B cell (primary cell): ENCODE measurements around the gene CDHR2. TPM values are rescaled to one million over a fixed set of nuclear protein-coding genes. Genes with fewer than 3 reads are reported as not detected.

Experiments
- ATAC-seq: fragments of 200-7000 bp; cut with Tn5 transposase; one replicate; pipeline ENCODE4 v1.10.0; 2021; ENCODE audit warnings: low read depth, mild to moderate bottlenecking, moderate number of reproducible peaks, moderate library complexity
- CTCF ChIA-PET: fragments of 350-600 bp; sonication (Branson Sonifier 250); formaldehyde crosslinking; loops from one replicate; lab custom pipeline; 2021; ENCODE audit warnings: antibody characterized with exemption, inconsistent platforms; lab: Charles Lee
- POLR2A ChIA-PET: fragments of 350-600 bp; sonication (Branson Sonifier 250); formaldehyde crosslinking; loops from one replicate; lab custom pipeline; 2021; ENCODE audit warnings: antibody characterized with exemption; lab: Charles Lee
- DNase-seq: peaks from one replicate; pipeline ENCODE4 v3.0.0; 2013
- H2AFZ ChIP-seq: 2 replicates; pipeline ENCODE4 v1.6.1; 2012; ENCODE audit warnings: mild to moderate bottlenecking, low read depth, low read length; ENCODE audit not compliant: insufficient read depth, poor library complexity, severe bottlenecking
- H3K27ac ChIP-seq, 2 donors: 1 replicate in 1 of 2; 2 replicates in 1 of 2; pipeline ENCODE4 v1.5.1; 2012 to 2013; ENCODE audit warnings: low read length in 2 of 2, mild to moderate bottlenecking in 2 of 2, moderate library complexity in 1 of 2
- H3K27me3 ChIP-seq, 4 experiments: fragments of 200-600 bp in 1 of 4; sonication (generic) in 1 of 4; replicated peaks in 1 of 4; 1 replicate in 2 of 4; 2 replicates in 2 of 4; pipeline versions ENCODE4 v1.6.1 to v1.7.0; 2013 to 2016; ENCODE audit warnings: low read length in 3 of 4, mild to moderate bottlenecking in 2 of 4, mixed read lengths in 1 of 4, moderate library complexity in 1 of 4; ENCODE audit not compliant: insufficient read depth in 4 of 4, control insufficient read depth in 3 of 4; ENCODE audit errors: control extremely low read depth in 1 of 4
- H3K36me3 ChIP-seq, 2 experiments: replicated peaks in 1 of 2; 1 replicate in 1 of 2; 2 replicates in 1 of 2; pipeline versions ENCODE4 v1.6.1 to v1.7.1; 2013; ENCODE audit warnings: low read length in 1 of 2; ENCODE audit not compliant: insufficient read depth in 2 of 2, control insufficient read depth in 1 of 2; ENCODE audit errors: control extremely low read depth in 1 of 2, extremely low read depth in 1 of 2
- H3K4me1 ChIP-seq, 2 donors: fragments of 200-600 bp in 1 of 2; sonication (generic) in 1 of 2; 1 replicate in 1 of 2; 2 replicates in 1 of 2; pipeline versions ENCODE4 v1.5.1 to v1.6.1; 2013 to 2017; ENCODE audit warnings: low read length in 2 of 2; ENCODE audit not compliant: control insufficient read depth in 2 of 2, insufficient read depth in 2 of 2
- H3K4me2 ChIP-seq: replicated peaks from 2 replicates; pipeline ENCODE3; 2012; ENCODE audit warnings: mild to moderate bottlenecking, low read depth, low read length; ENCODE audit not compliant: poor library complexity, severe bottlenecking
- H3K4me3 ChIP-seq, 5 experiments: fragments of 200-600 bp in 1 of 5; sonication (generic) in 1 of 5; 1 replicate in 3 of 5; 2 replicates in 2 of 5; pipeline versions ENCODE4 v1.5.1 to v1.7.0; 2011 to 2016; ENCODE audit warnings: low read length in 4 of 5, mild to moderate bottlenecking in 4 of 5, low read depth in 2 of 5, control low read depth in 1 of 5, moderate library complexity in 1 of 5; ENCODE audit not compliant: insufficient read depth in 1 of 5; ENCODE audit errors: control extremely low read depth in 1 of 5, extremely low read depth in 1 of 5
- H3K79me2 ChIP-seq: fragments of 200-600 bp; sonication (generic); one replicate; pipeline ENCODE4 v1.6.0; 2016; ENCODE audit warnings: low read length; ENCODE audit not compliant: control insufficient read depth, insufficient read depth
- H3K9ac ChIP-seq: fragments of 200-600 bp; sonication (generic); 2 replicates; pipeline ENCODE4 v1.6.1; 2017; ENCODE audit warnings: mild to moderate bottlenecking, low read length, moderate library complexity
- H3K9me3 ChIP-seq, 3 donors: one replicate each; pipeline versions ENCODE4 v1.6.1 to v1.7.1; 2013; ENCODE audit warnings: low read length in 2 of 3; ENCODE audit not compliant: control insufficient read depth in 2 of 3, insufficient read depth in 1 of 3; ENCODE audit errors: control extremely low read depth in 1 of 3
- H4K20me1 ChIP-seq: 2 replicates; pipeline ENCODE4 v1.6.0; 2012; ENCODE audit warnings: mild to moderate bottlenecking, low read length; ENCODE audit not compliant: insufficient read depth, control insufficient read depth, poor library complexity, severe bottlenecking
- H3K27ac Mint-ChIP-seq: one replicate; pipeline ENCODE4 v1.8.0; 2021; ENCODE audit warnings: mixed read lengths
- H3K27me3 Mint-ChIP-seq: one replicate; pipeline ENCODE4 v1.8.0; 2021; ENCODE audit warnings: mixed read lengths
- H3K4me1 Mint-ChIP-seq: one replicate; pipeline ENCODE4 v1.8.0; 2021; ENCODE audit warnings: mixed read lengths
- H3K4me3 Mint-ChIP-seq: one replicate; pipeline ENCODE4 v1.8.0; 2021; ENCODE audit warnings: mixed read lengths
- H3K9me3 Mint-ChIP-seq: one replicate; pipeline ENCODE4 v1.8.0; 2022; ENCODE audit warnings: mixed read lengths; ENCODE audit not compliant: insufficient read depth
- EZH2 ChIP-seq: IDR thresholded peaks from 2 replicates; pipeline ENCODE4 v1.6.1; 2012; ENCODE audit warnings: borderline replicate concordance, low read depth, mild to moderate bottlenecking, moderate library complexity, low read length; ENCODE audit not compliant: insufficient read depth, poor library complexity, severe bottlenecking
- WGBS: methylation state at CpG from one replicate; pipeline ENCODE4 v1.1.5; 2013; ENCODE audit warnings: missing lambda C conversion rate; ENCODE audit not compliant: insufficient coverage; 5-methylcytosine and 5-hydroxymethylcytosine counted together
- intact Hi-C: fragments of 100-400 bp; cut with micrococcal nuclease; formaldehyde crosslinking; loops from one replicate; pipeline ENCODE4 v1.10.0; 2022
- polyA plus RNA-seq: library from polyadenylated mRNA; depleted of rRNA; stranded (reverse); fragments of >200 nt; gene quantifications from 2 replicates; pipeline ENCODE4 v1.2.3, GENCODE V29; 2012
- total RNA-seq, 2 donors: library from RNA; stranded (reverse); fragments of 120-200 nt in 1 of 2; gene quantifications; 1 replicate in 1 of 2; 2 replicates in 1 of 2; pipeline versions ENCODE4 v1.2.3 to v1.2.4, GENCODE V29; 2013 to 2022
- TF ChIP-seq, protein P1 (sequence below): fragments of 200-600 bp; IDR thresholded peaks from one replicate; pipeline ENCODE4 v1.8.0; 2022; ENCODE audit warnings: antibody characterized with exemption, mild to moderate bottlenecking

Gene CDHR2
- total and polyA plus RNA-seq, 2 donors (not counting 1 experiment from before 2014, with no cell fraction given), result 0.25 to 1.7 TPM

DNA sequence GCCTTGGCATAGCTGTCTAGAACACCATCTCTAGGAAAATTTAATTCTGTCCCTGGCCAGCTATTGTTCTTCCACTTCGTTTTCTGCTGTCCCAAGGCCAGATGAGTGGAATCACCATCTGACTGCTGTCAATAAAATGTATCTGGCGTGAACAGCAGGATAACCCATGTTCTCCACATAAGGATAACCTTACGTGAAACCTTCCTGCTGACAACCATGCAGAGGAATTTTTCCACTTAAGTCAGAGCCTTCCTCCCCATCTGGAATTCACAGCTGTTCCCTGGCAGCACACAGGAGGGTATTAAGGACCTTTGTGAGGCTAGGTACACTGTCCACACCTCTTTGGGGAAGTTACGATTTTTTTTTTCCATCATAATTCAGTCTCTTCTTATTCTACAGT, 40.5 kb upstream of the CDHR2 start:
- Histone ChIP-seq H3K9me3 (no peaks in the 10 kb centered on the region), H4K20me1 (no peaks in the 10 kb centered on the region), H2AFZ (no peak overlapping the region), H3K4me1 (no peaks in the 10 kb centered on the region), H3K27ac (no peak overlapping the region), H3K79me2 (no peaks in the 10 kb centered on the region), H3K9ac (no peak overlapping the region), H3K4me2 (no peak overlapping the region), H3K36me3 (peaks cover 3 to 42% of the 10 kb centered on the region in 2 experiments), H3K4me3 (no peak overlapping the region), H3K27me3 (no peaks in the 10 kb centered on the region)
- intact Hi-C loops, result no loop called here
- TF ChIP-seq, protein P1, sequence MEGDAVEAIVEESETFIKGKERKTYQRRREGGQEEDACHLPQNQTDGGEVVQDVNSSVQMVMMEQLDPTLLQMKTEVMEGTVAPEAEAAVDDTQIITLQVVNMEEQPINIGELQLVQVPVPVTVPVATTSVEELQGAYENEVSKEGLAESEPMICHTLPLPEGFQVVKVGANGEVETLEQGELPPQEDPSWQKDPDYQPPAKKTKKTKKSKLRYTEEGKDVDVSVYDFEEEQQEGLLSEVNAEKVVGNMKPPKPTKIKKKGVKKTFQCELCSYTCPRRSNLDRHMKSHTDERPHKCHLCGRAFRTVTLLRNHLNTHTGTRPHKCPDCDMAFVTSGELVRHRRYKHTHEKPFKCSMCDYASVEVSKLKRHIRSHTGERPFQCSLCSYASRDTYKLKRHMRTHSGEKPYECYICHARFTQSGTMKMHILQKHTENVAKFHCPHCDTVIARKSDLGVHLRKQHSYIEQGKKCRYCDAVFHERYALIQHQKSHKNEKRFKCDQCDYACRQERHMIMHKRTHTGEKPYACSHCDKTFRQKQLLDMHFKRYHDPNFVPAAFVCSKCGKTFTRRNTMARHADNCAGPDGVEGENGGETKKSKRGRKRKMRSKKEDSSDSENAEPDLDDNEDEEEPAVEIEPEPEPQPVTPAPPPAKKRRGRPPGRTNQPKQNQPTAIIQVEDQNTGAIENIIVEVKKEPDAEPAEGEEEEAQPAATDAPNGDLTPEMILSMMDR, result no peak
- TF ChIP-seq EZH2, result no peak
- H3K9me3 Mint-ChIP-seq, result no peaks in the 10 kb centered on the region
- WGBS, result 100% methylated on average over 2 of the region's 4 CpGs
- CTCF ChIA-PET, result no interaction called here
- no peak overlapping the region for H3K27ac Mint-ChIP-seq
- DNase-seq (no peak), ATAC-seq (no peak)
- H3K27me3 Mint-ChIP-seq, result no peaks in the 10 kb centered on the region
- H3K4me3 Mint-ChIP-seq, result no peak overlapping the region
- POLR2A ChIA-PET, result no interaction called here
- peaks cover 4% of the 10 kb centered on the region for H3K4me1 Mint-ChIP-seq

DNA sequence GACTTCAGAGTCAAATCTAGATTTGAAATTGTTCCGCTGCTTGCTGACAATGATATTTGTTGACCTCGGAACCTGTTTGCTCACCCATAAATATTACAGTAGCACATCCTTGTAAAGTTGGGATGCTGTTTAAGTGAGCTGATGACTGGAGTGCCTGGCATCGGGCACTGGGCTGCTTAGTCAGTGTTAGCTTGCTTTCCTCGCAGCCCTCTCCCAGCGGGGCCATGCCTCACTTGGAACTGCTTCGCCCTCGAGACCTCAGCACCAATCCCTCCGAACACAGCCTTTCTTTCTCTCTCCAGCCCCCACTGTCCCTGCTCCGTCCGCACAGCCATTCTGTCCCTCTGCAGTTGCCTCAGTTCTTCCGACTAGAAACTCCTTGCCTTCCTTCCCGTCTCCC, 35.4 kb upstream of the CDHR2 start:
- H3K27ac Mint-ChIP-seq, result peak overlapping the region; percentile 88
- Histone ChIP-seq H3K4me2 (no peak overlapping the region), H2AFZ (no peak overlapping the region), H3K9me3 (peaks cover 0 to 6% (median 0%) of the 10 kb centered on the region in 3 donors), H3K36me3 (no peaks in the 10 kb centered on the region), H3K4me3 (no peak overlapping the region), H3K79me2 (no peaks in the 10 kb centered on the region), H3K9ac (no peak overlapping the region), H3K27me3 (no peaks in the 10 kb centered on the region), H3K4me1 (peaks cover 13 to 15% of the 10 kb centered on the region in 2 donors), H4K20me1 (no peaks in the 10 kb centered on the region), H3K27ac (no peak overlapping the region)
- H3K9me3 Mint-ChIP-seq, result no peaks in the 10 kb centered on the region
- DNase-seq (no peak), ATAC-seq (no peak)
- intact Hi-C loops, result loop anchor here (2.0 kb wide), 1 partner anchor 21 kb away; no protein-coding TSS in a partner anchor
- ChIA-PET CTCF (interaction anchor here (2.0 kb wide), 1 partner anchor 29 kb away, joined by 5 read pairs; no protein-coding TSS in a partner anchor), POLR2A (interaction anchor here (0.7 to 2.6 kb wide), 4 partner anchors 16 to 134 kb away, joined by 3 to 14 read pairs (median 6); partner anchors contain the start of genes CLTB, RNF44 and TSPAN17)
- no peak for TF ChIP-seq EZH2
- H3K4me3 Mint-ChIP-seq, result no peak overlapping the region
- 97% methylated on average over 10 of the region's 12 CpGs for whole genome bisulfite sequencing
- no peaks in the 10 kb centered on the region for H3K27me3 Mint-ChIP-seq
- peaks cover 26% of the 10 kb centered on the region for H3K4me1 Mint-ChIP-seq
